Gastrocnemius medialis (tissue), 4 donors: ENCODE measurements around the gene SC5D. TPM values are rescaled to one million over a fixed set of nuclear protein-coding genes. Genes with fewer than 3 reads are reported as not detected.

ENCODE experiments used
- ATAC-seq, 2 donors: fragments of 150-250 bp; one replicate each; pipeline ENCODE4 v1.9.1; 2016
- DNase-seq, 2 donors: peaks; one replicate each; pipeline ENCODE4 v3.0.0-alpha.2; 2019
- H3K27ac ChIP-seq, 4 donors: fragments of 200-600 bp; sonication (generic); 1 replicate in 1 of 4; 2 replicates in 3 of 4; pipeline ENCODE4 v1.5.1; 2016 to 2018; ENCODE audit warnings: mild to moderate bottlenecking in 2 of 4, moderate library complexity in 1 of 4
- H3K27me3 ChIP-seq, 3 donors: fragments of 200-600 bp; sonication (generic) in 2 of 3; 1 replicate in 1 of 3; 2 replicates in 2 of 3; pipeline versions ENCODE4 v1.5.1 to v1.6.0; 2016 to 2019; ENCODE audit warnings: mild to moderate bottlenecking in 1 of 3, moderate library complexity in 1 of 3
- H3K36me3 ChIP-seq, 2 donors: fragments of 200-600 bp; sonication (generic) in 1 of 2; one replicate each; pipeline ENCODE4 v1.5.1; 2017 to 2018
- H3K4me1 ChIP-seq, 2 donors: fragments of 200-600 bp; sonication (generic) in 1 of 2; one replicate each; pipeline ENCODE4 v1.5.1; 2016 to 2017; ENCODE audit warnings: mild to moderate bottlenecking in 2 of 2
- H3K4me3 ChIP-seq, 4 donors: fragments of 200-600 bp; sonication (generic) in 3 of 4; 1 replicate in 1 of 4; 2 replicates in 3 of 4; pipeline ENCODE4 v1.5.1; 2016 to 2019; ENCODE audit warnings: mild to moderate bottlenecking in 2 of 4
- H3K9me3 ChIP-seq, 3 donors: fragments of 200-600 bp; sonication (generic) in 2 of 3; 1 replicate in 1 of 3; 2 replicates in 2 of 3; pipeline ENCODE4 v1.5.1; 2016 to 2019
- CTCF ChIP-seq, 5 experiments: fragments of 450-650 bp in 3 of 5; fragments of 200-600 bp in 2 of 5; sonication (generic) in 2 of 5; IDR thresholded peaks in 4 of 5; conservative IDR thresholded peaks in 1 of 5; 1 replicate in 4 of 5; 2 replicates in 1 of 5; pipeline ENCODE4 v1.5.1; 2016 to 2019; ENCODE audit warnings: antibody characterized with exemption in 5 of 5, mild to moderate bottlenecking in 3 of 5, moderate library complexity in 3 of 5
- POLR2A ChIP-seq, 2 donors: fragments of 450-650 bp; IDR thresholded peaks; one replicate each; pipeline ENCODE4 v1.6.1; 2017; ENCODE audit warnings: antibody characterized with exemption in 2 of 2, mild to moderate bottlenecking in 2 of 2, moderate library complexity in 2 of 2
- in situ Hi-C, 4 donors: fragments of 200-750 bp; cut with MboI; loops; one replicate each; pipeline versions ENCODE4 v1.15.0 to v1.8.0; 2017; ENCODE audit warnings: low sequenced_read_pairs in 4 of 4
- intact Hi-C: fragments of 100-400 bp; cut with DNase I; formaldehyde crosslinking; loops from one replicate; pipeline ENCODE4 v1.15.1; 2023; ENCODE audit warnings: low total_unique reads
- total RNA-seq, 4 donors: library from RNA; depleted of rRNA; stranded (reverse); fragments of >200 nt; gene quantifications; one replicate each; pipeline versions ENCODE4 v1.1.0 to v1.2.3, GENCODE V29; 2016

SC5D gene
- total RNA-seq, 4 donors from 2014 or later, result 5.7 to 11.5 (median 6.5) TPM

GRCh38 chr11:121312483-121312882 lies 19.9 kb downstream of the SC5D start:
- Histone ChIP-seq H3K36me3 (peaks cover 0 to 3% of the 10 kb centered on the region in 2 donors), H3K27ac (no peak overlapping the region), H3K4me3 (no peak overlapping the region), H3K9me3 (no peaks in the 10 kb centered on the region), H3K27me3 (no peaks in the 10 kb centered on the region), H3K4me1 (no peaks in the 10 kb centered on the region)
- no peak for ATAC-seq
- TF ChIP-seq POLR2A (IDR thresholded peaks at IDR 0.05), result no peak
- no peak for TF ChIP-seq CTCF (IDR thresholded peaks at IDR 0.05 in 4 of 5, conservative IDR thresholded peaks at IDR 0.05 in 1 of 5)
- no peak for DNase-seq
- intact Hi-C loops (loop anchor here (10.0 kb wide), 1 partner anchor 222 kb away; no protein-coding TSS in a partner anchor), in situ Hi-C loops (loop anchor here in 1 of 4 donors (25.0 kb wide), 1 partner anchor 1200 kb away; no protein-coding TSS in a partner anchor)

GRCh38 chr11:121318848-121319834 lies 26.6 kb downstream of the SC5D start:
- H3K27ac ChIP-seq, result no peak overlapping the region
- DNase-seq, result no peak
- H3K4me1 ChIP-seq, result no peaks in the 10 kb centered on the region
- intact Hi-C loops (loop anchor here (1.0 to 10.0 kb wide), 2 partner anchors 216 to 272 kb away; no protein-coding TSS in a partner anchor), in situ Hi-C loops (loop anchor here in 1 of 4 donors (5.0 to 25.0 kb wide), 2 partner anchors 273 to 1193 kb away; no protein-coding TSS in a partner anchor)
- H3K27me3 ChIP-seq, result peaks cover 0 to 3% (median 0%) of the 10 kb centered on the region in 3 donors
- peak in 1 of 2 donors; percentile 65 for ATAC-seq
- no peaks in the 10 kb centered on the region for H3K36me3 ChIP-seq
- no peak overlapping the region for H3K4me3 ChIP-seq
- TF ChIP-seq POLR2A (IDR thresholded peaks at IDR 0.05) (no peak), CTCF (IDR thresholded peaks at IDR 0.05 in 4 of 5, conservative IDR thresholded peaks at IDR 0.05 in 1 of 5) (peak; percentile 15 to 56 (median 50))
- H3K9me3 ChIP-seq, result no peaks in the 10 kb centered on the region

GRCh38 chr11:121321614-121322243 lies 29.2 kb downstream of the SC5D start:
- Histone ChIP-seq H3K9me3 (no peaks in the 10 kb centered on the region), H3K4me3 (no peak overlapping the region), H3K36me3 (no peaks in the 10 kb centered on the region), H3K4me1 (no peaks in the 10 kb centered on the region), H3K27me3 (peaks cover 0 to 3% (median 0%) of the 10 kb centered on the region in 3 donors), H3K27ac (no peak overlapping the region)
- intact Hi-C loops, result no loop called here
- TF ChIP-seq POLR2A (IDR thresholded peaks at IDR 0.05), result no peak
- TF ChIP-seq CTCF (IDR thresholded peaks at IDR 0.05 in 4 of 5, conservative IDR thresholded peaks at IDR 0.05 in 1 of 5), result peak in 1 of 5 experiments; percentile 17
- DNase-seq (no peak), ATAC-seq (peak in 1 of 2 donors; percentile 52)
- in situ Hi-C loops, result loop anchor here in 3 of 4 donors (5.0 to 25.0 kb wide), 3 partner anchors 271 to 1191 kb away; no protein-coding TSS in a partner anchor

DNA sequence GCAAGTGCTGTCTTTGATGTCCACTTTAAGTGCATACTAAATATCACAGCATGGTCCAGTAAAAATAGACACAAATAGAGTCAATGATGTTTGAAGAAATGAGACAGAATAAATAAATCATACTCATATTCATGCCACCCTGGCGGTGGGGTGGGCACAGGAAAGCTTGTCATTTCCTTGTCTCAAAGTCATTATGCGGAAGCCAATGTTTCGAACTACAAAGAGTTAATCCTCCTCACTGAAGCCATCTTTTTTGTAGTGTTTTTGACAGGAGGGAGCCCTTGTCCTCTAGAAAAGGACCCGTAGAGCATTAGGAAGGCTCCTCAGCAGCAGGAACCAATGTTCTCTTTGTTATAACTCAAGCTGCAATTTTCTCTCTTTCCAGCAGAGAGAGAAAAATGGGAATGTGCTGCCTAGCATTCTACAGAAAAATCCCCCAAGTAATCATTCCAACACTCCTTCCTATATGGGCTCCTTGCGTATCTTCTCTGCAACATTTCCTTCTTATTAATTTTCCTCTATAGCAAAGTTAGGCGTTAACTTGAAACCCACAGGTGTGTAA lies 30.6 kb downstream of the SC5D start:
- Histone ChIP-seq H3K9me3 (no peaks in the 10 kb centered on the region), H3K4me3 (no peak overlapping the region), H3K4me1 (no peaks in the 10 kb centered on the region), H3K27ac (no peak overlapping the region), H3K36me3 (no peaks in the 10 kb centered on the region), H3K27me3 (peaks cover 0 to 3% (median 0%) of the 10 kb centered on the region in 3 donors)
- TF ChIP-seq POLR2A (IDR thresholded peaks at IDR 0.05), result no peak
- TF ChIP-seq CTCF (IDR thresholded peaks at IDR 0.05 in 4 of 5, conservative IDR thresholded peaks at IDR 0.05 in 1 of 5), result no peak
- ATAC-seq (no peak), DNase-seq (no peak)
- in situ Hi-C loops (loop anchor here in 3 of 4 donors (5.0 to 25.0 kb wide), 3 partner anchors 269 to 1189 kb away; no protein-coding TSS in a partner anchor), intact Hi-C loops (no loop called here)
